Dermis microvascular lymphatic vessel endothelial cell (primary cell): Measurements from ENCODE around the gene DNM3. TPM values are rescaled to one million over a fixed set of nuclear protein-coding genes. Genes with fewer than 3 reads are reported as not detected.

ENCODE experiments used
- DNase-seq, 2 donors: peaks; one replicate each; pipeline versions ENCODE4 v3.0.0 to v3.0.0-alpha.2; 2010; ENCODE audit warnings: low read depth in 2 of 2
- total RNA-seq: library from RNA; depleted of rRNA; stranded (reverse); fragments of >200 nt; gene quantifications from 2 replicates; pipeline ENCODE4 v1.2.1, GENCODE V29; 2014

DNM3 gene
- total RNA-seq, 1 donor from 2014 or later, result 0.51 TPM

GRCh38 chr1:171919891-171920887 lies 78.9 kb downstream of the DNM3 start:
- DNase-seq, result no peak

- no peak for DNase-seq
Observed at GRCh38 chr1:171922999-171923398, 81.7 kb downstream of the DNM3 start.

GRCh38 chr1:171929121-171929520 lies 87.8 kb downstream of the DNM3 start:
- DNase-seq, result no peak

GRCh38 chr1:171931752-171932151 lies 90.5 kb downstream of the DNM3 start:
- no peak for DNase-seq

GRCh38 chr1:171934664-171935063 lies 93.4 kb downstream of the DNM3 start:
- DNase-seq, result no peak

GRCh38 chr1:171935086-171935485 lies 93.8 kb downstream of the DNM3 start:
- DNase-seq, result no peak

GRCh38 chr1:171935664-171936063 lies 94.4 kb downstream of the DNM3 start:
- no peak for DNase-seq

GRCh38 chr1:171937938-171938337 lies 96.6 kb downstream of the DNM3 start:
- DNase-seq, result no peak

GRCh38 chr1:171939740-171940139 lies 98.4 kb downstream of the DNM3 start:
- no peak for DNase-seq

GRCh38 chr1:171940368-171940767 lies 99.1 kb downstream of the DNM3 start:
- no peak for DNase-seq

- DNase-seq, result no peak
Observed at GRCh38 chr1:171941920-171942319, 100.6 kb downstream of the DNM3 start.

GRCh38 chr1:171943973-171944561 lies 102.8 kb downstream of the DNM3 start:
- DNase-seq, result no peak

- peak in 1 of 2 donors; percentile 52 for DNase-seq
Observed at GRCh38 chr1:171948511-171948910, 107.2 kb downstream of the DNM3 start.

GRCh38 chr1:171949316-171949715 lies 108.0 kb downstream of the DNM3 start:
- no peak for DNase-seq

- no peak for DNase-seq
Observed at GRCh38 chr1:171953835-171954234, 112.5 kb downstream of the DNM3 start.

- no peak for DNase-seq
Observed at GRCh38 chr1:171954361-171954760, 113.1 kb downstream of the DNM3 start.

GRCh38 chr1:171961861-171962260 lies 120.6 kb downstream of the DNM3 start:
- DNase-seq, result no peak

GRCh38 chr1:171963762-171964161 lies 122.5 kb downstream of the DNM3 start:
- no peak for DNase-seq

GRCh38 chr1:171965777-171966176 lies 124.5 kb downstream of the DNM3 start:
- DNase-seq, result peak in 1 of 2 donors; percentile 23

GRCh38 chr1:171966426-171967220 lies 125.3 kb downstream of the DNM3 start:
- peak in 1 of 2 donors; percentile 58 for DNase-seq

GRCh38 chr1:171969226-171969625 lies 127.9 kb downstream of the DNM3 start:
- DNase-seq, result no peak

GRCh38 chr1:171969813-171970212 lies 128.5 kb downstream of the DNM3 start:
- DNase-seq, result no peak
